H1 (cell line): ENCODE data around the gene WNT9B. TPM values are rescaled to one million over a fixed set of nuclear protein-coding genes. Genes with fewer than 3 reads are reported as not detected.

Experiments
- BCL11A ChIP-seq, 2 experiments: IDR thresholded peaks; one replicate each; pipeline ENCODE4 v1.6.1; 2011; ENCODE audit warnings: low read depth in 2 of 2, low read length in 2 of 2, mild to moderate bottlenecking in 2 of 2
- CBX8 ChIP-seq: fragments of 300-800, 300-1000 bp; sonication (generic); IDR thresholded peaks from 2 replicates; pipeline ENCODE4 v1.7.1; 2016; ENCODE audit warnings: low read depth, low read length, borderline replicate concordance
- JUN ChIP-seq: IDR thresholded peaks from 2 replicates; pipeline ENCODE4 v1.6.1; 2011; ENCODE audit warnings: low read depth, mild to moderate bottlenecking, improper control_type of control experiment, low read length
- polyA plus RNA-seq, 7 experiments: library from polyadenylated mRNA; depleted of rRNA in 3 of 7; stranded (reverse) in 5 of 7; unstranded in 2 of 7; fragments of >200 nt in 5 of 7; fragments of 200-250 nt in 2 of 7; gene quantifications; 1 replicate in 5 of 7; 2 replicates in 1 of 7; 4 replicates in 1 of 7; pipeline versions ENCODE4 v1.2.1 to v1.2.3, GENCODE V29; 2011 to 2013; ENCODE audit warnings: missing spikeins in 2 of 7, mixed read lengths in 2 of 7
- total RNA-seq: library from RNA; stranded (reverse); fragmentation: NEBNext Ultra II Directional; extraction: Animal tissue kit (Norgen Biotek cat#: 25700); gene quantifications from 2 replicates; pipeline ENCODE4 v1.2.1, GENCODE V29; 2021
- TF ChIP-seq, protein P1 (sequence below): IDR thresholded peaks from 2 replicates; pipeline ENCODE4 v1.6.1; 2012; ENCODE audit warnings: inconsistent platforms
- TF ChIP-seq, protein P2 (sequence below): fragments of 300-600 bp; sonication (generic); IDR thresholded peaks from 2 replicates; pipeline ENCODE4 v1.7.1; 2012; ENCODE audit warnings: low read length, moderate library complexity, mild to moderate bottlenecking, inconsistent platforms; ENCODE audit not compliant: insufficient replicate concordance

The WNT9B gene
- total and polyA plus RNA-seq, 2 of the 8 experiments (the other 6 are each of a cell fraction or from before 2014, with no cell fraction given), result 0.21 TPM; not detected in 1

DNA sequence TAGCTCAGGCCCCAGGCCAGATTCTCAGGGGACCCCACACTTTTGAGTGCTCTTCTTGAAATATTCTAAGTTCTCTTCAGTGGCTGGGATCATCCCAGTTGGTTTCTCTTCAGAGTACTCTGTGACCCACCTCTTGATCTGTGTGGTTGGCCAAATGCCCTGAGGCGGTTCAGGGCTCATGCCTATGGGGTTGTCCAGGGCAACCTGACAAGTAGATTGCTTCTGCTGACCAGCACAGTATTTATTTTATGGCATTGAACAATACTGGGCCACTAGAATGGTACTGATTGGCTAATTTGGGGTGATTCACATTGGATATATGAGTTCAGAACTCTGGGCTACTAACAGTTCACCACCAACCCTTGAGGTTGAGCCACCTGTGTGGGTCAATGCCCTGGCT, 64.2 kb downstream of the WNT9B start (continued):
- TF ChIP-seq, protein P1, sequence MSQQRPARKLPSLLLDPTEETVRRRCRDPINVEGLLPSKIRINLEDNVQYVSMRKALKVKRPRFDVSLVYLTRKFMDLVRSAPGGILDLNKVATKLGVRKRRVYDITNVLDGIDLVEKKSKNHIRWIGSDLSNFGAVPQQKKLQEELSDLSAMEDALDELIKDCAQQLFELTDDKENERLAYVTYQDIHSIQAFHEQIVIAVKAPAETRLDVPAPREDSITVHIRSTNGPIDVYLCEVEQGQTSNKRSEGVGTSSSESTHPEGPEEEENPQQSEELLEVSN, result no peak
- TF ChIP-seq, protein P2, sequence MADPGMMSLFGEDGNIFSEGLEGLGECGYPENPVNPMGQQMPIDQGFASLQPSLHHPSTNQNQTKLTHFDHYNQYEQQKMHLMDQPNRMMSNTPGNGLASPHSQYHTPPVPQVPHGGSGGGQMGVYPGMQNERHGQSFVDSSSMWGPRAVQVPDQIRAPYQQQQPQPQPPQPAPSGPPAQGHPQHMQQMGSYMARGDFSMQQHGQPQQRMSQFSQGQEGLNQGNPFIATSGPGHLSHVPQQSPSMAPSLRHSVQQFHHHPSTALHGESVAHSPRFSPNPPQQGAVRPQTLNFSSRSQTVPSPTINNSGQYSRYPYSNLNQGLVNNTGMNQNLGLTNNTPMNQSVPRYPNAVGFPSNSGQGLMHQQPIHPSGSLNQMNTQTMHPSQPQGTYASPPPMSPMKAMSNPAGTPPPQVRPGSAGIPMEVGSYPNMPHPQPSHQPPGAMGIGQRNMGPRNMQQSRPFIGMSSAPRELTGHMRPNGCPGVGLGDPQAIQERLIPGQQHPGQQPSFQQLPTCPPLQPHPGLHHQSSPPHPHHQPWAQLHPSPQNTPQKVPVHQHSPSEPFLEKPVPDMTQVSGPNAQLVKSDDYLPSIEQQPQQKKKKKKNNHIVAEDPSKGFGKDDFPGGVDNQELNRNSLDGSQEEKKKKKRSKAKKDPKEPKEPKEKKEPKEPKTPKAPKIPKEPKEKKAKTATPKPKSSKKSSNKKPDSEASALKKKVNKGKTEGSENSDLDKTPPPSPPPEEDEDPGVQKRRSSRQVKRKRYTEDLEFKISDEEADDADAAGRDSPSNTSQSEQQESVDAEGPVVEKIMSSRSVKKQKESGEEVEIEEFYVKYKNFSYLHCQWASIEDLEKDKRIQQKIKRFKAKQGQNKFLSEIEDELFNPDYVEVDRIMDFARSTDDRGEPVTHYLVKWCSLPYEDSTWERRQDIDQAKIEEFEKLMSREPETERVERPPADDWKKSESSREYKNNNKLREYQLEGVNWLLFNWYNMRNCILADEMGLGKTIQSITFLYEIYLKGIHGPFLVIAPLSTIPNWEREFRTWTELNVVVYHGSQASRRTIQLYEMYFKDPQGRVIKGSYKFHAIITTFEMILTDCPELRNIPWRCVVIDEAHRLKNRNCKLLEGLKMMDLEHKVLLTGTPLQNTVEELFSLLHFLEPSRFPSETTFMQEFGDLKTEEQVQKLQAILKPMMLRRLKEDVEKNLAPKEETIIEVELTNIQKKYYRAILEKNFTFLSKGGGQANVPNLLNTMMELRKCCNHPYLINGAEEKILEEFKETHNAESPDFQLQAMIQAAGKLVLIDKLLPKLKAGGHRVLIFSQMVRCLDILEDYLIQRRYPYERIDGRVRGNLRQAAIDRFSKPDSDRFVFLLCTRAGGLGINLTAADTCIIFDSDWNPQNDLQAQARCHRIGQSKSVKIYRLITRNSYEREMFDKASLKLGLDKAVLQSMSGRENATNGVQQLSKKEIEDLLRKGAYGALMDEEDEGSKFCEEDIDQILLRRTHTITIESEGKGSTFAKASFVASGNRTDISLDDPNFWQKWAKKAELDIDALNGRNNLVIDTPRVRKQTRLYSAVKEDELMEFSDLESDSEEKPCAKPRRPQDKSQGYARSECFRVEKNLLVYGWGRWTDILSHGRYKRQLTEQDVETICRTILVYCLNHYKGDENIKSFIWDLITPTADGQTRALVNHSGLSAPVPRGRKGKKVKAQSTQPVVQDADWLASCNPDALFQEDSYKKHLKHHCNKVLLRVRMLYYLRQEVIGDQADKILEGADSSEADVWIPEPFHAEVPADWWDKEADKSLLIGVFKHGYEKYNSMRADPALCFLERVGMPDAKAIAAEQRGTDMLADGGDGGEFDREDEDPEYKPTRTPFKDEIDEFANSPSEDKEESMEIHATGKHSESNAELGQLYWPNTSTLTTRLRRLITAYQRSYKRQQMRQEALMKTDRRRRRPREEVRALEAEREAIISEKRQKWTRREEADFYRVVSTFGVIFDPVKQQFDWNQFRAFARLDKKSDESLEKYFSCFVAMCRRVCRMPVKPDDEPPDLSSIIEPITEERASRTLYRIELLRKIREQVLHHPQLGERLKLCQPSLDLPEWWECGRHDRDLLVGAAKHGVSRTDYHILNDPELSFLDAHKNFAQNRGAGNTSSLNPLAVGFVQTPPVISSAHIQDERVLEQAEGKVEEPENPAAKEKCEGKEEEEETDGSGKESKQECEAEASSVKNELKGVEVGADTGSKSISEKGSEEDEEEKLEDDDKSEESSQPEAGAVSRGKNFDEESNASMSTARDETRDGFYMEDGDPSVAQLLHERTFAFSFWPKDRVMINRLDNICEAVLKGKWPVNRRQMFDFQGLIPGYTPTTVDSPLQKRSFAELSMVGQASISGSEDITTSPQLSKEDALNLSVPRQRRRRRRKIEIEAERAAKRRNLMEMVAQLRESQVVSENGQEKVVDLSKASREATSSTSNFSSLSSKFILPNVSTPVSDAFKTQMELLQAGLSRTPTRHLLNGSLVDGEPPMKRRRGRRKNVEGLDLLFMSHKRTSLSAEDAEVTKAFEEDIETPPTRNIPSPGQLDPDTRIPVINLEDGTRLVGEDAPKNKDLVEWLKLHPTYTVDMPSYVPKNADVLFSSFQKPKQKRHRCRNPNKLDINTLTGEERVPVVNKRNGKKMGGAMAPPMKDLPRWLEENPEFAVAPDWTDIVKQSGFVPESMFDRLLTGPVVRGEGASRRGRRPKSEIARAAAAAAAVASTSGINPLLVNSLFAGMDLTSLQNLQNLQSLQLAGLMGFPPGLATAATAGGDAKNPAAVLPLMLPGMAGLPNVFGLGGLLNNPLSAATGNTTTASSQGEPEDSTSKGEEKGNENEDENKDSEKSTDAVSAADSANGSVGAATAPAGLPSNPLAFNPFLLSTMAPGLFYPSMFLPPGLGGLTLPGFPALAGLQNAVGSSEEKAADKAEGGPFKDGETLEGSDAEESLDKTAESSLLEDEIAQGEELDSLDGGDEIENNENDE, result no peak
- TF ChIP-seq CBX8 (no peak), JUN (no peak), BCL11A (IDR thresholded peaks at IDR 0.05; ENCODE audit: low read depth in 2 of 2, low read length in 2 of 2) (no peak)
